Suprapubic skin (tissue), 4 donors: Measurements from ENCODE around the gene MLPH. TPM values are rescaled to one million over a fixed set of nuclear protein-coding genes. Genes with fewer than 3 reads are reported as not detected.

ENCODE experiments used
- DNase-seq, 2 donors: peaks; one replicate each; pipeline ENCODE4 v3.0.0-alpha.2; 2019; ENCODE audit warnings: low spot score in 2 of 2
- H3K27ac ChIP-seq: fragments of 200-600 bp; sonication (generic); one replicate; pipeline ENCODE4 v1.5.1; 2019
- H3K27me3 ChIP-seq: fragments of 200-600 bp; sonication (generic); one replicate; pipeline ENCODE4 v1.5.1; 2019
- H3K36me3 ChIP-seq: fragments of 200-600 bp; sonication (generic); one replicate; pipeline ENCODE4 v1.5.1; 2019
- H3K4me1 ChIP-seq: fragments of 200-600 bp; sonication (generic); one replicate; pipeline ENCODE4 v1.5.1; 2019
- H3K4me3 ChIP-seq: fragments of 200-600 bp; sonication (generic); one replicate; pipeline ENCODE4 v1.5.1; 2019; ENCODE audit warnings: mild to moderate bottlenecking
- H3K9me3 ChIP-seq: fragments of 200-600 bp; sonication (generic); one replicate; pipeline ENCODE4 v1.5.1; 2019
- CTCF ChIP-seq, 2 donors: fragments of 200-600 bp in 1 of 2; fragments of 450-650 bp in 1 of 2; sonication (generic) in 1 of 2; IDR thresholded peaks; one replicate each; pipeline ENCODE4 v1.5.1; 2016 to 2019; ENCODE audit warnings: antibody characterized with exemption in 2 of 2, mild to moderate bottlenecking in 1 of 2, moderate library complexity in 1 of 2
- EP300 ChIP-seq: sonication (generic); formaldehyde crosslinking; IDR thresholded peaks from one replicate; pipeline ENCODE4 v1.6.1; 2017; ENCODE audit warnings: antibody characterized with exemption
- POLR2A ChIP-seq, 2 donors: fragments of 450-650 bp; IDR thresholded peaks; one replicate each; pipeline ENCODE4 v1.6.1; 2017; ENCODE audit warnings: antibody characterized with exemption in 2 of 2, mild to moderate bottlenecking in 2 of 2, moderate library complexity in 2 of 2
- POLR2AphosphoS5 ChIP-seq, 3 donors: sonication (generic); formaldehyde crosslinking; IDR thresholded peaks; one replicate each; pipeline ENCODE4 v1.6.1; 2017; ENCODE audit warnings: antibody characterized with exemption in 3 of 3
- WGBS: methylation state at CpG from one replicate; pipeline ENCODE4 v1.1.5; 2018; 5-methylcytosine and 5-hydroxymethylcytosine counted together
- total RNA-seq, 4 donors: library from RNA; depleted of rRNA; stranded (reverse); fragments of >200 nt; gene quantifications; one replicate each; pipeline ENCODE4 v1.1.0, GENCODE V29; 2016

The MLPH gene
- total RNA-seq, 4 donors from 2014 or later = 8.8 to 41.1 (median 24.4) TPM

- Histone ChIP-seq H3K27me3 (no peaks in the 10 kb centered on the region), H3K4me1 (peaks cover 5% of the 10 kb centered on the region), H3K27ac (no peak overlapping the region), H3K36me3 (no peaks in the 10 kb centered on the region), H3K4me3 (no peak overlapping the region), H3K9me3 (no peaks in the 10 kb centered on the region)
- no peak for TF ChIP-seq EP300
- no peak for TF ChIP-seq POLR2A (IDR thresholded peaks at IDR 0.05)
- TF ChIP-seq CTCF (IDR thresholded peaks at IDR 0.05) = no peak
- no peak for TF ChIP-seq POLR2AphosphoS5 (IDR thresholded peaks at IDR 0.05)
- DNase-seq = no peak
- WGBS = 85% methylated on average over 1 of the region's 1 CpG
Observed at GRCh38 chr2:237517990-237518389, 30.9 kb downstream of the MLPH start.

- no peaks in the 10 kb centered on the region for H3K36me3 ChIP-seq
- H3K9me3 ChIP-seq = no peaks in the 10 kb centered on the region
- H3K4me1 ChIP-seq = no peaks in the 10 kb centered on the region
- no peak for DNase-seq
- H3K4me3 ChIP-seq = no peak overlapping the region
- no peak for TF ChIP-seq EP300
- no peak for TF ChIP-seq CTCF (IDR thresholded peaks at IDR 0.05)
- TF ChIP-seq POLR2AphosphoS5 (IDR thresholded peaks at IDR 0.05) = no peak
- no peak for TF ChIP-seq POLR2A (IDR thresholded peaks at IDR 0.05)
- H3K27me3 ChIP-seq = no peaks in the 10 kb centered on the region
- no peak overlapping the region for H3K27ac ChIP-seq
- WGBS = 72% methylated on average over 14 of the region's 14 CpGs
Observed at GRCh38 chr2:237519506-237520245, 32.6 kb downstream of the MLPH start.

- Histone ChIP-seq H3K27ac (no peak overlapping the region), H3K4me3 (no peak overlapping the region), H3K36me3 (no peaks in the 10 kb centered on the region), H3K4me1 (no peaks in the 10 kb centered on the region), H3K9me3 (no peaks in the 10 kb centered on the region), H3K27me3 (no peaks in the 10 kb centered on the region)
- no peak for DNase-seq
- WGBS = 94% methylated on average over 6 of the region's 6 CpGs
- TF ChIP-seq EP300 (no peak), POLR2AphosphoS5 (IDR thresholded peaks at IDR 0.05) (no peak), POLR2A (IDR thresholded peaks at IDR 0.05) (no peak), CTCF (IDR thresholded peaks at IDR 0.05) (no peak)
Observed at GRCh38 chr2:237520290-237520689, 33.2 kb downstream of the MLPH start.

- no peaks in the 10 kb centered on the region for H3K27me3 ChIP-seq
- no peak for DNase-seq
- H3K4me3 ChIP-seq = no peak overlapping the region
- H3K9me3 ChIP-seq = no peaks in the 10 kb centered on the region
- no peaks in the 10 kb centered on the region for H3K4me1 ChIP-seq
- WGBS = 100% methylated on average over 1 of the region's 6 CpGs
- H3K27ac ChIP-seq = no peak overlapping the region
- H3K36me3 ChIP-seq = peaks cover 4% of the 10 kb centered on the region
- no peak for TF ChIP-seq EP300
- no peak for TF ChIP-seq POLR2AphosphoS5 (IDR thresholded peaks at IDR 0.05)
- no peak for TF ChIP-seq POLR2A (IDR thresholded peaks at IDR 0.05)
- TF ChIP-seq CTCF (IDR thresholded peaks at IDR 0.05) = no peak
Observed at GRCh38 chr2:237524631-237525030, 37.6 kb downstream of the MLPH start.

- no peak overlapping the region for H3K4me3 ChIP-seq
- no peaks in the 10 kb centered on the region for H3K9me3 ChIP-seq
- TF ChIP-seq POLR2AphosphoS5 (IDR thresholded peaks at IDR 0.05) = no peak
- TF ChIP-seq CTCF (IDR thresholded peaks at IDR 0.05) = no peak
- no peak for TF ChIP-seq EP300
- TF ChIP-seq POLR2A (IDR thresholded peaks at IDR 0.05) = no peak
- H3K27me3 ChIP-seq = no peaks in the 10 kb centered on the region
- no peaks in the 10 kb centered on the region for H3K4me1 ChIP-seq
- no peak for DNase-seq
- H3K36me3 ChIP-seq = peaks cover 8% of the 10 kb centered on the region
- WGBS = 94% methylated on average over 7 of the region's 17 CpGs
- H3K27ac ChIP-seq = no peak overlapping the region
Observed at GRCh38 chr2:237525559-237526157, 38.6 kb downstream of the MLPH start.
